ENCODE measurements around the gene SPECC1. TPM values are rescaled to one million over a fixed set of nuclear protein-coding genes. Genes with fewer than 3 reads are reported as not detected.

Gene SPECC1
- total and polyA plus RNA-seq, 3 donors from 2014 or later = 78.6 to 160 (median 148) TPM

GRCh38 chr17:20051624-20052023, 42.5 kb downstream of the SPECC1 start:
- intact Hi-C loops (cut with DNase I; ENCODE audit: low total_unique reads) = no loop called here
- Histone ChIP-seq H3K9me3 (no peaks in the 10 kb centered on the region), H3K36me3 (ENCODE audit: low read depth, missing control alignments) (no peaks in the 10 kb centered on the region), H3K4me1 (no peaks in the 10 kb centered on the region), H3K27me3 (no peaks in the 10 kb centered on the region), H3K4me3 (no peak overlapping the region), H3K27ac (no peak overlapping the region)
- TF ChIP-seq POLR2A (IDR thresholded peaks at IDR 0.05) (no peak), CTCF (IDR thresholded peaks at IDR 0.05) (no peak)
- WGBS, 2 donors = 88 to 94% methylated on average over 2 of the region's 2 CpGs
- no peak for DNase-seq

- H3K36me3 ChIP-seq (ENCODE audit: low read depth, missing control alignments) = no peaks in the 10 kb centered on the region
- H3K27ac ChIP-seq = no peak overlapping the region
- intact Hi-C loops (cut with DNase I; ENCODE audit: low total_unique reads) = no loop called here
- no peak overlapping the region for H3K4me3 ChIP-seq
- DNase-seq = no peak
- 90 to 97% methylated on average over 4 of the region's 4 CpGs for WGBS, 2 donors
- no peaks in the 10 kb centered on the region for H3K4me1 ChIP-seq
- no peak for TF ChIP-seq POLR2A (IDR thresholded peaks at IDR 0.05)
- TF ChIP-seq CTCF (IDR thresholded peaks at IDR 0.05) = no peak
- no peaks in the 10 kb centered on the region for H3K27me3 ChIP-seq
- H3K9me3 ChIP-seq = no peaks in the 10 kb centered on the region
These were observed 44.3 kb downstream of the SPECC1 start for GRCh38 chr17:20053361-20053964.

- H3K27ac ChIP-seq = no peak overlapping the region
- TF ChIP-seq CTCF (IDR thresholded peaks at IDR 0.05) (no peak), POLR2A (IDR thresholded peaks at IDR 0.05) (no peak)
- H3K9me3 ChIP-seq = no peaks in the 10 kb centered on the region
- WGBS, 2 donors = 70 to 81% methylated on average over 3 of the region's 3 CpGs
- H3K27me3 ChIP-seq = no peaks in the 10 kb centered on the region
- intact Hi-C loops (cut with DNase I; ENCODE audit: low total_unique reads) = no loop called here
- peaks cover 19% of the 10 kb centered on the region for H3K4me1 ChIP-seq
- DNase-seq = no peak
- H3K36me3 ChIP-seq (ENCODE audit: low read depth, missing control alignments) = no peaks in the 10 kb centered on the region
- H3K4me3 ChIP-seq = no peak overlapping the region
These were observed 50.6 kb downstream of the SPECC1 start for GRCh38 chr17:20059728-20060188.

GRCh38 chr17:20063665-20064648, 54.8 kb downstream of the SPECC1 start:
- WGBS, 2 donors = 34 to 44% methylated on average over 12 of the region's 12 CpGs
- Histone ChIP-seq H3K4me3 (no peak overlapping the region), H3K36me3 (ENCODE audit: low read depth, missing control alignments) (no peaks in the 10 kb centered on the region), H3K9me3 (no peaks in the 10 kb centered on the region), H3K27ac (peak overlapping the region; percentile 53 to 81), H3K27me3 (no peaks in the 10 kb centered on the region), H3K4me1 (peaks cover 19% of the 10 kb centered on the region)
- TF ChIP-seq POLR2A (IDR thresholded peaks at IDR 0.05) = no peak
- no peak for TF ChIP-seq CTCF (IDR thresholded peaks at IDR 0.05)
- intact Hi-C loops (cut with DNase I; ENCODE audit: low total_unique reads) = no loop called here
- peak; percentile 72 for DNase-seq
